RCC 7860 (cell line): ENCODE measurements around the gene PIK3C2A.
"Not testable (repeated sequence)": the region's sequence is repeated elsewhere in the genome, so short reads cannot be mapped to it uniquely, and the experiment has no call there.

ENCODE experiments used
- DNase-seq: peaks from one replicate; pipeline ENCODE4 v3.0.0-alpha.2; 2015; ENCODE audit warnings: low spot score
- FAIRE-seq: peaks from 2 replicates; lab custom pipeline; 2012; peaks lifted over from hg19 to GRCh38; lab: Jason Lieb, UNC

The PIK3C2A gene

GRCh38 chr11:17207317-17208256 lies at the start of gene PIK3C2A:
Gene PIK3C2A, minus strand, starts transcription at chr11:17207986. Its CDS starts 38,245 bp downstream, at chr11:17169741.
- DNase-seq (peak; percentile 70), FAIRE-seq (no peak)

GRCh38 chr11:17257196-17257595 lies 49.4 kb upstream of the PIK3C2A start:
- peak; percentile 24 for DNase-seq
- FAIRE-seq, result no peak

- peak; percentile 75 for FAIRE-seq
- DNase-seq, result peak; percentile 86
These were observed 48.7 kb upstream of the PIK3C2A start for GRCh38 chr11:17256512-17256911.

- FAIRE-seq, result no peak
- DNase-seq, result no peak
These were observed 44.9 kb upstream of the PIK3C2A start for GRCh38 chr11:17252704-17253103.

GRCh38 chr11:17250561-17251350 lies 43.0 kb upstream of the PIK3C2A start:
- DNase-seq, result no peak
- FAIRE-seq, result no peak

GRCh38 chr11:17244046-17244445 lies 36.3 kb upstream of the PIK3C2A start:
- FAIRE-seq (no peak), DNase-seq (no peak)

- not testable (repeated sequence) for DNase-seq, FAIRE-seq
These were observed 35.2 kb upstream of the PIK3C2A start for GRCh38 chr11:17242954-17243353.

- DNase-seq, result no peak
- FAIRE-seq, result no peak
These were observed 33.0 kb upstream of the PIK3C2A start for GRCh38 chr11:17240780-17241179.

GRCh38 chr11:17239927-17240326 lies 32.1 kb upstream of the PIK3C2A start:
- DNase-seq, FAIRE-seq: not testable (repeated sequence)

GRCh38 chr11:17238377-17238776 lies 30.6 kb upstream of the PIK3C2A start:
- no peak for DNase-seq
- no peak for FAIRE-seq

- no peak for FAIRE-seq
- no peak for DNase-seq
These were observed 25.3 kb upstream of the PIK3C2A start for GRCh38 chr11:17233101-17233500.

GRCh38 chr11:17230867-17231851 lies 23.4 kb upstream of the PIK3C2A start:
- no peak for DNase-seq
- no peak for FAIRE-seq

GRCh38 chr11:17229481-17230152 lies 21.8 kb upstream of the PIK3C2A start:
- DNase-seq (no peak), FAIRE-seq (no peak)

- FAIRE-seq, DNase-seq: not testable (repeated sequence)
These were observed 20.6 kb upstream of the PIK3C2A start for GRCh38 chr11:17228186-17228925.

- DNase-seq (no peak), FAIRE-seq (no peak)
These were observed 16.9 kb upstream of the PIK3C2A start for GRCh38 chr11:17224727-17225126.

GRCh38 chr11:17221968-17222367 lies 14.2 kb upstream of the PIK3C2A start:
- FAIRE-seq (no peak), DNase-seq (peak; percentile 40)

GRCh38 chr11:17219016-17219415 lies 11.2 kb upstream of the PIK3C2A start:
- FAIRE-seq (no peak), DNase-seq (no peak)

GRCh38 chr11:17218403-17218802 lies 10.6 kb upstream of the PIK3C2A start:
- FAIRE-seq, result no peak

GRCh38 chr11:17217401-17217800 lies 9.6 kb upstream of the PIK3C2A start:
- DNase-seq, result no peak
- FAIRE-seq, result no peak

More at GRCh38 chr11:17218403-17218802, 10.6 kb upstream of the PIK3C2A start:
- no peak for DNase-seq
